Caki2 (cell line): ENCODE data around the gene PRDM15. TPM values are rescaled to one million over a fixed set of nuclear protein-coding genes. Genes with fewer than 3 reads are reported as not detected.
"Not testable (repeated sequence)": the region's sequence is repeated elsewhere in the genome, so short reads cannot be mapped to it uniquely, and the experiment has no call there.

Experiments
- DNase-seq: peaks from one replicate; pipeline ENCODE4 v3.0.0-alpha.2; 2015; ENCODE audit warnings: low read depth
- in situ Hi-C: cut with HindIII; loops from 2 replicates; pipeline ENCODE4 v1.10.0; 2016; ENCODE audit warnings: low sequenced_read_pairs, low pct_unique_long_range_greater_than_20kb, mixed read lengths
- total RNA-seq: library from RNA; depleted of rRNA; stranded (reverse); fragments of >200 nt; shearing (Covaris generic); gene quantifications from 2 replicates; pipeline ENCODE4 v1.2.3, GENCODE V29; 2014; ENCODE audit warnings: low replicate concordance

PRDM15 gene
- total RNA-seq, 1 experiment from 2014 or later = 3.1 TPM

DNA sequence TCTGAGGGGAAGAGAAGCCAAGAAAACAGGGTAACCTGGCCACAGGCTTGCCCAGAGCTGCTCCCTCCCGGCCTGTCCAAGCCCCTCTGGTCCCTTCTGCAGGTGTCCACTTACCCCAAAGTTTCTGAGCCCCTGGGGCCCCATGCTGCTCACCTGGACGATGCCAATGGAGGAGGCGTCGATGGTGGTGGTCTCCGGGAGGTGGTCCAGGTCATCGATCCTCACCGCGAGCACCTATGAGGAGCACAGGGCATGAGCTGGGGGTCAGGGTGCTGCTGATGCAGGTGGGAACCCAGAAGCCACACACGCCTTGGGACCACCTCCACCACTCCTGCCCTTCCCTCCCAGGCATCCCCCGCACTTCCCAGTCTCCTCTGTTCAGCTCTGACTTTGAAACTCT is 74.8 kb downstream of the PRDM15 start:
- in situ Hi-C loops = no loop called here
- no peak for DNase-seq

DNA sequence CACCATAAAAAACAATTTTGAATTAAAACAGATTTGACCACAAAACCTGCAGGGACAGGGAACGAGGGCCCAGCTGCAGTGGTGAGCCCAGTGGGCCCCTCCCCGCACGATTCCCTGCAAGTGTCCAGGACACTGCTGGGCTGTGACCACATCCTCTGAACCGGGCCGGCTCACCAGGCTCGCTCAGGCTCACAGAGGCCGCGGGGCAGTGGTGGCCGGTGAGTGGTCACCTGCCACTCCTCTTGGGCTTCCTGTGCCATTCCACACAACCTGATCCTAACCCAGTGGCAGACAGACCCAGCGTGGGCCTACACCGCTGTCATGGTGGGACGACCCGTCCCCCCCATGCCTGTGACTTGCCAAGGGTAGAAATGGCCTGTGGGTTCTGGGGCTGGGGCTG is 75.8 kb downstream of the PRDM15 start:
- DNase-seq = no peak
- in situ Hi-C loops = no loop called here

- no peak for DNase-seq
- in situ Hi-C loops = no loop called here
Observed at GRCh38 chr21:41802684-41803083, 76.5 kb downstream of the PRDM15 start.

DNA sequence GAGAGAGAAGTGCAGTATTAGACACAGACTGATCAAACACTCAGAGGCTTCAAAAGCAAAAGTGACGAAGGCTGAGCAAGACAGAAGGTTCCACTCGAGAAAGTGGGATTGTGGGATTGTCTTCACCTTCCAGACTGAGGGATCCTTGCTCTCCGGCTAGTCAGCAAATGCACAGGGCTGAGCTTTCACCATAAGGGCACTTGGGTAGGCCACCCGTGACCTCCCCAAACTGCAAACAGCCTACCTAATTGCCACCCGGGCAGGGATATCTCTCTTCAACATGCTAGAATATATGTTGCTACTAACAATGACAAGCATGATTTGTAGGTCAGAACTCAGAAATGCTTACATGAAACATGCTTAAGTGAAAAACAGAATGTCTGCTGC is 77.0 kb downstream of the PRDM15 start:
- DNase-seq = no peak
- in situ Hi-C loops = no loop called here

DNA sequence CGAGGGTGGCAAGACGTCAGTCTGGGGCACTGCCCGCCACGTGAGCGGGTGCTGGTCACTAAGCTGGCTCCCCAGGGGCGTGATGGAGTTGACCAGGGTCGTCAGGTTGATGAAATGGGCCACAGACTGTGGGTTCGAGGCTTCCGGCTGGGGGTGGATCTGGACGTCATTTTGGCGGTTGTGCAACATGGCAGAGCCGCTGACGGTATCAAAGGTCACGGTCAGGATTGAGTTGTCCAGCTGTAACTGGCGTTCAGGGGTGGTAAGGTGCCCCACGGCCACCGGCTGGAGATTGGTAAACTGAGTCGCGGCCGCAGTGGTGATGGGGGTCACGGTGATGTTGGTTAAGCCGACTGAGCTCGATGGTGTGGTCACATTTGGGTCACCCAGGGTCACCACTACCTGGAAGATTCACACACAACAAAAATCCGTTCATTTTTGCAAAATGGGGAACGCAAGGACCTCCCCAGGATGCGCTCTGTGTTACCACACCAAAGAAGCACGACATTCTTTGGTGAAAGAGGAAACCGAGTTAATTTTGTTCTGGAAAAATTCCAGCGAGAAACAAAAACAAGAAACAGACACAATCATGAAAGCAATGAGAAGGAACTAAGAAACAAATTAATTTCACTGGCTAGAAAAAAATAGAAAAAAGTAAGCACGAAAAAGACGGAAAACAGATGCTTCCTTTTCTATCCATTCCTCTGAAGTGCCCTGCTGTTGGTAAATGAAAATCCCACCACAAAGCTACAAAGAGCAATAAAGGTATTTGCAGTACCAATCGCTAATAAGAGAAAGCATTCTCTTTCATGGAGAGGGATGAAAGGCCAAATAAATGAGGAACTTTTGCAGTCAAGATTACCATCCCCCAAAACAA is 77.6 kb downstream of the PRDM15 start:
- in situ Hi-C loops = no loop called here
- no peak for DNase-seq

- DNase-seq = no peak
- in situ Hi-C loops = no loop called here
Observed at GRCh38 chr21:41800425-41801320, 78.5 kb downstream of the PRDM15 start.

DNA sequence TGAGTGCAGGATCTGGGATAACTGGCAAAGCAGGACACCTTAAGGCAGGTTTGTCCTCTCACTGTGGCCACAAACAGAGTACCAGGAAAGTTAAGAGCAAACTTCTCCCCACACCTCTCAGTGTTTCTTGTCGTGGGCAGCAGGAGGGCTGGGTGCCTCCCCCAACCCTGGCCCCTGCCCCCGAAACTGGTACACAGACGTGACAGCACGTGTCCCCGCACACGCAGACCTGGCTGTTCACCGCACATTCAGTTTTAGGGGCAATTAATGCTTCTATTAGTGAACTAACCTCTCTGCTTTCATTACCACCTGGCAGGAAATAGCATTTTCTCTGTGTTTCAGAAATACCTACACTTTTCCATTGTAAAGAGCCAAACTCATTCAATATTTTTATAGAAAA is 79.4 kb downstream of the PRDM15 start:
- in situ Hi-C loops = no loop called here
- no peak for DNase-seq

- in situ Hi-C loops = no loop called here
- DNase-seq = no peak
Observed at GRCh38 chr21:41798326-41798725, 80.8 kb downstream of the PRDM15 start.

- no peak for DNase-seq
- in situ Hi-C loops = no loop called here
Observed at GRCh38 chr21:41796476-41797080, 82.6 kb downstream of the PRDM15 start.

- in situ Hi-C loops = no loop called here
- DNase-seq = no peak
Observed at GRCh38 chr21:41795726-41796125, 83.4 kb downstream of the PRDM15 start.

GRCh38 chr21:41794600-41794999 is 84.5 kb downstream of the PRDM15 start:
- no peak for DNase-seq
- in situ Hi-C loops = no loop called here

DNA sequence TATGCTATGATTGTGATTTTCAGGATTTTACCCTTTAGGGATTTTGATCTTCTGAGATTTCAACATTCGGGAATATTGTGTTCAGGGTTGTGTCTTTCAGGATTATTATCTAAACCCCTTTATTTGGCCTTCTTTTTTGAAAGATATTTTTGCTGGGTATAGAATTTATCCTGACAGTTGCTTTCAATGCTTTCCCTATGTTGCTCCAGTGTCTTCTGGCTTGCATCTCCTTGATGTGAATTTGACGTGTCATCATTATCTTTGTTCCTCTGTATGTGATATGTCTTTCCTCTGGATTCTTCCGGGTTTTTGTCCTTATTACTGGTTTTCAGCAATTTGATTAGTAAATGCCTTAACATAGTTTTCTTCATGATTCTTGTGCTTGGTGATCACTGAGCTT is 86.4 kb downstream of the PRDM15 start:
- in situ Hi-C loops = no loop called here
- DNase-seq = no peak

DNA sequence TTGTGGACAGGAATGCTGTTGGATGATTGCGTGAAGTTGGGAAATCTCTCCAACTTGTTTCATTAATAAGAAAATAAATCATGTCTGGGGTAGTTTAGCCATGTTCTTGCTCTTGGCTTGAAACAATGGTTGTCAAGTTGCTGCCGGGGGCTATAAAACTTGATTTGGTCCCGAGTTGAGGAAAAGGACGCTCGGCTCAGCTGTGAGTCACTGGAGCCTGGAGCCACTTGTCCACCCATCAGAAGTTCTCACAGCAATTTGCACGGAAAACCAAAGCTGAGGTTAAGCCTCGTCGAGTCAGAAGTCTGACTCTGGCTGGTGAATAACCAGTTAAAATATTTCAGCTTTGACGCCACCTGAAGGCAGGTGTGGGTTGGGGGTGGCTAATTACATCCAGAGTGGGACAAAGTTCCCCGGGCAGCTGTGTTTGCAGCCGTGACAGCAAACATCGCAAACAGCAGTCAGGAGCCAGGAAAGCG is 92.6 kb downstream of the PRDM15 start:
- in situ Hi-C loops = no loop called here
- peak; percentile 97 for DNase-seq

DNA sequence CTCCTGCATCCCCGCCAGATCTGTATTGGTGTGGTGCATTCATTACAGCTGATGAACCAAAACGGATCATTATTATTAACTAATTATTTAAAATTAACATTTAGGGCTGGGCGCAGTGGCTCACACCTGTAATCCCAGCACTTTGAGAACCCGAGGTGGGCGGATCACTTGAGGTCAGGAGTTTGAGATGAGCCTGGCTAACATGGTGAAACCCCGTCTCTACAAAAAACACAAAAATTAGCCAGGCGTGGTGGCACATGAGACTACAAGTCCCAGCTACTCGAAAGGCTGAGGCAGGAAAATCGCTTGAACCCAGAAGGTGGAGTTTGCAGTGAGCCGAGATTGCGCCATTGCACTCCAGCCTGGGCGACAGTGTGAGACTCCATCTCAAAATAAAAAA is 93.9 kb downstream of the PRDM15 start:
- peak; percentile 45 for DNase-seq
- in situ Hi-C loops = not testable (repeated sequence)

DNA sequence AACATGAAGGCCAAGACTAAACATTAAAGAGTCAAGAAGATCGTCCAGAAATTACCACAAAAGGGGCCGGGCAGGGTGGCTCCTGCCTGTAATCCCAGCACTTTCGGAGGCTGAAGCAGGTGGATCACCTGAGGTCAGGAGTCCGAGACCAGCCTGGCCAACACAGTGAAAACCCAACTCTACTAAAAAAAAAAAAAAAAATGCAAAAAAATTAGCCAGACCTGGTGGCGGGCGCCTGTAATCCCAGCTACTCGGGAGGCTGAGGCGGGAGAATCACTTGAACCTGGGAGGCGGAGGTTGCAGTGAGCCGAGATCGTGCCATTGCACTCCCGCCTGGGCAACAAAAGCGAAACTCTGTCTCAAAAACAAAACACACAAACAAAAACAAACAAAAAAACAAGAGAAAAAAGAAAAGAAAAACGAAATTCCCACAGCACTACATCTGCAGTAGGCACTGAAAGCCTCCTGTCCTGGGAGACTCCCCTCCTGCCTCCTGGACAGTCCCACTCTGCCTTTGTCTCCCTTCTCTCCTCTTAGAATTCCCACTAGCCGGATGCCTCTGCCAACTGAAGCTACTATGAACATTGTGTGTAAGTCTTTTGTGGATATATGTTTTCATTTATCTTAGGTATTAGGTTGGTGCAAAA is 94.6 kb downstream of the PRDM15 start:
- no peak for DNase-seq
- in situ Hi-C loops = no loop called here

- peak; percentile 99 for DNase-seq
- in situ Hi-C loops = no loop called here
Observed at GRCh38 chr21:41783476-41784180, 95.5 kb downstream of the PRDM15 start.

DNA sequence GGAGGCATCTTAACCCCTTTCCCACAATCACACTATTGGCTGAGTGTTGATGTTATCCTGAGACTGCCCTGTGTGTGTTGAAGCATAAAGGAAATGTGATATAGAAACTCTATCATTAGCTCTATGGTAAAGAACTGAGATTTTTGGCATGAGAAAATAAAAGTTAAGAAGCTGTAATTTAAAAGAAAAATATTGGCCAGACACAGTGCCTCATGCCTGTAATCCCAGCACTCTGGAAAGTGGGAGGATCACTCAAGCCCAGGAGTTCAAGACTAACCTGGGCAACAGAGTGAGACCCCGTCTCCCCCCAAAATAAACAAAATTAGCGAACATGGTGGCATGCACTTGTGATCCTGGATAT is 98.1 kb downstream of the PRDM15 start:
- in situ Hi-C loops = no loop called here
- no peak for DNase-seq
